PC-9 (cell line): Measurements from ENCODE around the gene MGAT5. TPM values are rescaled to one million over a fixed set of nuclear protein-coding genes. Genes with fewer than 3 reads are reported as not detected.

Experiments
- BruUV-seq: library from RNA; stranded (reverse); fragments of 400-500 nt; replicated peaks from 2 replicates; lab custom pipeline; 2021; lab: Mats Ljungman, UMichigan
- CTCF ChIA-PET: fragments of 300-600 bp; sonication (Branson Sonifier 250); formaldehyde crosslinking; loops from one replicate; lab custom pipeline; 2022; ENCODE audit warnings: antibody characterized with exemption; lab: Charles Lee
- POLR2A ChIA-PET: fragments of 300-600 bp; sonication (Branson Sonifier 250); formaldehyde crosslinking; loops from one replicate; lab custom pipeline; 2022; ENCODE audit warnings: antibody characterized with exemption; ENCODE audit not compliant: unreplicated experiment; lab: Charles Lee
- DNase-seq, 2 experiments: peaks; one replicate each; pipeline versions ENCODE4 v3.0.0 to v3.0.0-alpha.2; 2015 to 2022; ENCODE audit warnings: mixed read lengths in 1 of 2
- H2AFZ ChIP-seq: fragments of 200-600 bp; sonication (generic); 2 replicates; pipeline ENCODE4 v1.8.1; 2017; ENCODE audit warnings: antibody characterized with exemption
- H3F3A ChIP-seq: fragments of 200-600 bp; sonication (generic); 2 replicates; pipeline ENCODE4 v1.8.1; 2017; ENCODE audit warnings: antibody characterized with exemption, mild to moderate bottlenecking, low read depth; ENCODE audit not compliant: insufficient read depth
- H3K27ac ChIP-seq: fragments of 200-600 bp; sonication (generic); 2 replicates; pipeline ENCODE4 v1.6.1; 2016; ENCODE audit warnings: mixed run types
- H3K27me3 ChIP-seq: fragments of 200-600 bp; sonication (generic); 2 replicates; pipeline ENCODE4 v1.6.1; 2016; ENCODE audit warnings: low read depth, mixed run types; ENCODE audit not compliant: insufficient read depth
- H3K36me3 ChIP-seq: fragments of 200-600 bp; sonication (generic); 2 replicates; pipeline ENCODE4 v1.6.1; 2016; ENCODE audit warnings: low read depth, mixed run types
- H3K4me1 ChIP-seq: fragments of 200-600 bp; sonication (generic); replicated peaks from 2 replicates; pipeline ENCODE4 v1.6.1; 2016; ENCODE audit warnings: mixed run types; ENCODE audit not compliant: insufficient read depth
- H3K4me2 ChIP-seq: fragments of 200-600 bp; sonication (generic); 2 replicates; pipeline ENCODE4 v1.6.1; 2017; ENCODE audit warnings: mixed run types
- H3K4me3 ChIP-seq: fragments of 200-600 bp; sonication (generic); 2 replicates; pipeline ENCODE4 v1.6.1; 2016; ENCODE audit warnings: mixed run types
- H3K79me2 ChIP-seq: fragments of 200-600 bp; sonication (generic); 2 replicates; pipeline ENCODE4 v1.6.1; 2017; ENCODE audit warnings: low read depth, mixed run types
- H3K9me2 ChIP-seq: fragments of 200-600 bp; sonication (generic); 2 replicates; pipeline ENCODE4 v1.8.1; 2017; ENCODE audit warnings: mild to moderate bottlenecking; ENCODE audit not compliant: insufficient read depth
- H3K9me3 ChIP-seq: fragments of 200-600 bp; sonication (generic); 2 replicates; pipeline ENCODE4 v1.8.1; 2016; ENCODE audit warnings: low read depth; ENCODE audit not compliant: insufficient read depth
- H4K20me1 ChIP-seq: fragments of 200-600 bp; sonication (generic); 2 replicates; pipeline ENCODE4 v1.8.1; 2017; ENCODE audit not compliant: insufficient read depth
- CTCF ChIP-seq: fragments of 200-600 bp; sonication (generic); conservative IDR thresholded peaks from 2 replicates; pipeline ENCODE4 v1.6.1; 2017; ENCODE audit warnings: mixed run types, antibody characterized with exemption, mild to moderate bottlenecking, moderate library complexity
- EZH2 ChIP-seq: fragments of 200-600 bp; sonication (generic); IDR thresholded peaks from 2 replicates; pipeline ENCODE4 v1.8.0; 2017; ENCODE audit warnings: antibody characterized with exemption, low read depth
- intact Hi-C: fragments of 100-400 bp; cut with micrococcal nuclease; formaldehyde crosslinking; loops from one replicate; pipeline ENCODE4 v1.10.0; 2022; ENCODE audit not compliant: unreplicated experiment
- total RNA-seq: library from RNA; stranded (reverse); gene quantifications from 2 replicates; pipeline ENCODE4 v1.2.3, GENCODE V29; 2021

The MGAT5 gene
- total RNA-seq, 1 experiment from 2014 or later, result 33.5 TPM

- Histone ChIP-seq H3K9me3 (no peaks in the 10 kb centered on the region), H3K79me2 (no peaks in the 10 kb centered on the region), H3K36me3 (no peaks in the 10 kb centered on the region), H4K20me1 (no peaks in the 10 kb centered on the region), H3K9me2 (0 out of 2 replicates have a peak, but pooled peaks cover 3% of the 10 kb centered on the region), H3F3A (no peaks in the 10 kb centered on the region), H3K27ac (no peak overlapping the region), H3K27me3 (no peaks in the 10 kb centered on the region), H3K4me3 (no peak overlapping the region), H3K4me1 (no peaks in the 10 kb centered on the region), H2AFZ (no peak overlapping the region), H3K4me2 (no peak overlapping the region)
- no TSS peak for BruUV-seq
- TF ChIP-seq CTCF (no peak), EZH2 (no peak)
- ChIA-PET POLR2A (no interaction called here), CTCF (no interaction called here)
- intact Hi-C loops, result no loop called here
- no peak for DNase-seq
Observed at GRCh38 chr2:134279417-134279816, 25.5 kb downstream of the MGAT5 start.

DNA sequence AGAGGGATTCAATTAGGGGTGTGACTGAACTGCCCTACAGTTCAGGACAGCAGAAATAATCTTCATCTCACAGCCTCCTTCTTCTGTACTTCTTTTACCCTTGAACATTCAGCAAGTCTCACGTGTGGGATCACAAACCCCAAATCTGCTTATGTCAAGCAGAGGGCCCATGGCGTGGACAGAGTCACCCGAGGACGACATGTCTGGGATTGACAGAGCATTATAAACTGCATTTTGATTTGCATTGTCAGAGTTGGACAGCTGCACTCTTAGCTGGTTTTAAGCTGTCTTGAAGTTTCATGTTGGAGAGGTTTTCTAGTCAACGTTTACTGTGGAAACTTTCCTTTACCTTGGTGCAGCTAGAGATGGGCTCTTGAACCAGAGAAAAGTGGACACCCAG is 26.4 kb downstream of the MGAT5 start:
- intact Hi-C loops, result no loop called here
- no peak overlapping the region for H2AFZ ChIP-seq
- no peak overlapping the region for H3K27ac ChIP-seq
- no peak overlapping the region for H3K4me2 ChIP-seq
- CTCF ChIA-PET, result no interaction called here
- H3K4me3 ChIP-seq, result no peak overlapping the region
- no peak for TF ChIP-seq CTCF
- TF ChIP-seq EZH2, result no peak
- H3K9me2 ChIP-seq, result no peaks in the 10 kb centered on the region
- no peaks in the 10 kb centered on the region for H3F3A ChIP-seq
- H3K9me3 ChIP-seq, result no peaks in the 10 kb centered on the region
- POLR2A ChIA-PET, result no interaction called here
- no peaks in the 10 kb centered on the region for H3K27me3 ChIP-seq
- H4K20me1 ChIP-seq, result no peaks in the 10 kb centered on the region
- H3K36me3 ChIP-seq, result no peaks in the 10 kb centered on the region
- BruUV-seq, result no TSS peak
- no peaks in the 10 kb centered on the region for H3K79me2 ChIP-seq
- DNase-seq, result no peak
- no peaks in the 10 kb centered on the region for H3K4me1 ChIP-seq

GRCh38 chr2:134280726-134281125 is 26.9 kb downstream of the MGAT5 start:
- BruUV-seq, result no TSS peak
- no peak overlapping the region for H3K27ac ChIP-seq
- no peak for DNase-seq
- no peaks in the 10 kb centered on the region for H3K9me2 ChIP-seq
- H3K4me2 ChIP-seq, result no peak overlapping the region
- no peak overlapping the region for H3K4me3 ChIP-seq
- ChIA-PET POLR2A (no interaction called here), CTCF (no interaction called here)
- no peaks in the 10 kb centered on the region for H3K4me1 ChIP-seq
- no peaks in the 10 kb centered on the region for H3F3A ChIP-seq
- H3K27me3 ChIP-seq, result no peaks in the 10 kb centered on the region
- no peaks in the 10 kb centered on the region for H3K9me3 ChIP-seq
- TF ChIP-seq CTCF, result no peak
- no peak for TF ChIP-seq EZH2
- H2AFZ ChIP-seq, result no peak overlapping the region
- H3K79me2 ChIP-seq, result no peaks in the 10 kb centered on the region
- H4K20me1 ChIP-seq, result no peaks in the 10 kb centered on the region
- no peaks in the 10 kb centered on the region for H3K36me3 ChIP-seq
- intact Hi-C loops, result no loop called here
